Thyroid gland (tissue), 4 donors: ENCODE measurements around the gene ARMCX2. TPM values are rescaled to one million over a fixed set of nuclear protein-coding genes. Genes with fewer than 3 reads are reported as not detected.

Experiments used
- DNase-seq, 2 donors: peaks; one replicate each; pipeline ENCODE4 v3.0.0-alpha.2; 2019
- H3K27ac ChIP-seq, 3 donors: fragments of 200-600 bp; sonication (generic); 1 replicate in 2 of 3; 2 replicates in 1 of 3; pipeline ENCODE4 v1.5.1; 2016 to 2019; ENCODE audit warnings: mild to moderate bottlenecking in 1 of 3, moderate library complexity in 1 of 3
- H3K27me3 ChIP-seq: fragments of 200-600 bp; sonication (generic); one replicate; pipeline ENCODE4 v1.5.1; 2019
- H3K36me3 ChIP-seq, 2 donors: fragments of 200-600 bp; sonication (generic); one replicate each; pipeline ENCODE4 v1.5.1; 2016 to 2019
- H3K4me1 ChIP-seq, 2 donors: fragments of 200-600 bp; sonication (generic); one replicate each; pipeline ENCODE4 v1.5.1; 2017 to 2019
- H3K4me3 ChIP-seq, 3 donors: fragments of 200-600 bp; sonication (generic); replicated peaks in 1 of 3; 1 replicate in 2 of 3; 2 replicates in 1 of 3; pipeline ENCODE4 v1.5.1; 2016; ENCODE audit warnings: mild to moderate bottlenecking in 1 of 3
- H3K9me3 ChIP-seq: fragments of 200-600 bp; sonication (generic); one replicate; pipeline ENCODE4 v1.5.1; 2017
- POLR2A ChIP-seq, 2 donors: fragments of 450-650 bp; IDR thresholded peaks; one replicate each; pipeline ENCODE4 v1.6.1; 2017; ENCODE audit warnings: antibody characterized with exemption in 2 of 2, mild to moderate bottlenecking in 2 of 2, moderate library complexity in 1 of 2
- WGBS, 2 donors: methylation state at CpG; one replicate each; pipeline ENCODE4 v1.1.5; 2017; 5-methylcytosine and 5-hydroxymethylcytosine counted together
- intact Hi-C: fragments of 100-400 bp; cut with DNase I; formaldehyde crosslinking; loops from one replicate; pipeline ENCODE4 v1.15.1; 2023
- total RNA-seq, 4 donors: library from RNA; depleted of rRNA; stranded (reverse); fragments of >200 nt; gene quantifications; one replicate each; pipeline ENCODE4 v1.2.3, GENCODE V29; 2016
- TF ChIP-seq, protein P1 (sequence below), 6 experiments: fragments of 200-600 bp in 3 of 6; fragments of 450-650 bp in 3 of 6; sonication (generic) in 3 of 6; IDR thresholded peaks; one replicate each; pipeline ENCODE4 v1.5.1; 2016 to 2019; ENCODE audit warnings: antibody characterized with exemption in 6 of 6, mild to moderate bottlenecking in 2 of 6, inconsistent platforms in 1 of 6, moderate library complexity in 1 of 6

ARMCX2 gene
- 100 to 1,000 TPM in 2 of 4 donors, 10 to 100 TPM in 2; 58.9 to 118 (median 106) TPM for total RNA-seq

DNA sequence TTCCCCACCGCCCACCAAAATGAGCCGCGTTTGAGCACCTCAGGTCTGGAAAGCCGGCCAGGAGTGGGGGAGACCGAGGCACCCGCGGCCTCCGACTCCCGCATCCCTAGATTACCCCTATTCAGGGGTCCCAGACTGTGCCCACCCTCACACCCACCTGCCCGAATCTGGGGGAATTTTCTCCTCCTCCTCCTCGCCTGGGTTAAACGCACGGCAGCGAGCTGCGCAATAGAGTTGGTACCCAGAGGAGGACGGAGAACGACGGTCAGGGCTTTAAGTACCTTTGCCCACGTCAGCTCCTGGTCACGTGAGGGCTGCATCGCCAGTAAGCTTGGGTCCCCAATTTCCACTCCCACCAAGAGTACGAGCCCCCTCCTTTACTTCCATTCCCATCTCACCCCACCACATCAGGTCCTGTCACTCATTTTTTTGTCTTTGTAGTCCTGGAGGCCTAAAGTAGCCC lies at the start of gene ARMCX2:
ARMCX2 (minus strand) TSS at position 250 of the 463 bp plus-strand sequence. CDS start 2,262 bp downstream, outside the sequence.
- DNase-seq: peak; percentile 70
- intact Hi-C loops: no loop called here
- Histone ChIP-seq H3K4me1 (no peaks in the 10 kb centered on the region), H3K27ac (peak within 1 kb of the TSS; percentile 57 to 75 (median 61)), H3K9me3 (no peaks in the 10 kb centered on the region), H3K27me3 (no peaks in the 10 kb centered on the region), H3K4me3 (peak within 1 kb of the TSS; percentile 26 to 45 (median 27)), H3K36me3 (peaks cover 0 to 9% of the 10 kb centered on the region in 2 donors)
- WGBS, 2 donors: 2% methylated on average over 15 to 19 of the region's 22 CpGs
- TF ChIP-seq POLR2A (IDR thresholded peaks at IDR 0.05): peak in 1 of 2 donors; percentile 87
- TF ChIP-seq, protein P1, sequence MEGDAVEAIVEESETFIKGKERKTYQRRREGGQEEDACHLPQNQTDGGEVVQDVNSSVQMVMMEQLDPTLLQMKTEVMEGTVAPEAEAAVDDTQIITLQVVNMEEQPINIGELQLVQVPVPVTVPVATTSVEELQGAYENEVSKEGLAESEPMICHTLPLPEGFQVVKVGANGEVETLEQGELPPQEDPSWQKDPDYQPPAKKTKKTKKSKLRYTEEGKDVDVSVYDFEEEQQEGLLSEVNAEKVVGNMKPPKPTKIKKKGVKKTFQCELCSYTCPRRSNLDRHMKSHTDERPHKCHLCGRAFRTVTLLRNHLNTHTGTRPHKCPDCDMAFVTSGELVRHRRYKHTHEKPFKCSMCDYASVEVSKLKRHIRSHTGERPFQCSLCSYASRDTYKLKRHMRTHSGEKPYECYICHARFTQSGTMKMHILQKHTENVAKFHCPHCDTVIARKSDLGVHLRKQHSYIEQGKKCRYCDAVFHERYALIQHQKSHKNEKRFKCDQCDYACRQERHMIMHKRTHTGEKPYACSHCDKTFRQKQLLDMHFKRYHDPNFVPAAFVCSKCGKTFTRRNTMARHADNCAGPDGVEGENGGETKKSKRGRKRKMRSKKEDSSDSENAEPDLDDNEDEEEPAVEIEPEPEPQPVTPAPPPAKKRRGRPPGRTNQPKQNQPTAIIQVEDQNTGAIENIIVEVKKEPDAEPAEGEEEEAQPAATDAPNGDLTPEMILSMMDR (IDR thresholded peaks at IDR 0.05): no peak

DNA sequence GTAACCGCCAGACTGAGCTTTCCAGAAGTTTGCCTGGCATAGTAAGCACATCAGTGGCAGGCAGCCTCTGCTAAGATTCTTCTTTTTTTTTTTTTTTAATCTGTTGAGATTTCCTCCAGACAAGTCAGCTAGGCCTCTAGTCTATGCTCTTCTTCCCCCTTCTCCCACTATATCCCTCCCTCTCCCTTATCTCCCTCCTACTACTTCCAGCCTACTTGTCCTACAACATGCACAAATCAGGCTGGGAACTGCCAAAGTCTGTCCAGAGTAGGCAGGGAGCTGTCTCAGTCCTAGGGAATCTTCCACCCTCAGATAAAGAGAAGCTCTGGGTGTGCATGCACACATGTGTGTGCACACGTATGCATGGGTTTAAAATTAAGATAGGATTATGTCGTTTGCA lies 49.7 kb upstream of the ARMCX2 start:
- WGBS, 2 donors: 94 to 97% methylated on average over 3 of the region's 3 CpGs
- DNase-seq: no peak
- Histone ChIP-seq H3K27ac (no peak overlapping the region), H3K9me3 (no peaks in the 10 kb centered on the region), H3K27me3 (no peaks in the 10 kb centered on the region), H3K4me3 (no peak overlapping the region), H3K36me3 (no peaks in the 10 kb centered on the region), H3K4me1 (no peaks in the 10 kb centered on the region)
- intact Hi-C loops: no loop called here
- TF ChIP-seq POLR2A (IDR thresholded peaks at IDR 0.05): no peak
- TF ChIP-seq, protein P1 (IDR thresholded peaks at IDR 0.05): no peak

DNA sequence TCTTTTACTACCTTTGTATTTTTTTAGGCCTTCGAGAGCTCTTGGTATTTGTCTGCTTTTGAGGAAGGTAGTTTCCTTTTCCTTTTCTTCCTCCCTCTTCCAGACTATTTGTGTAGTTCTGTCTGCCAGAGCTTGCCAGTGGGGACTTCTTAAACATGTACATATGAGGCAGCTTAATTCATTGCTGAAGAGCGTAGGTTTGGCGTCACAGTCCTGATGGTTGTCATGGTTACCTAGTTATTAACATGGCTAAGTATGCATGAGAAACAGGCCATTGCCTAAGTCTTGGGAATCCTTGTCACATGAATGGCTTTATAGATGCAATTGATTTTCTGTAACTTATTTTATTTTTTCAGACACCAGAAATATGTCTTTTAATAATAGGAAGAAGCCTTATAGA lies 48.5 kb upstream of the ARMCX2 start:
- Histone ChIP-seq H3K4me1 (no peaks in the 10 kb centered on the region), H3K9me3 (no peaks in the 10 kb centered on the region), H3K27ac (peak overlapping the region in 1 of 3 donors; percentile 1), H3K27me3 (no peaks in the 10 kb centered on the region), H3K4me3 (no peak overlapping the region), H3K36me3 (no peaks in the 10 kb centered on the region)
- intact Hi-C loops: no loop called here
- peak in 1 of 2 donors; percentile 3 for DNase-seq
- TF ChIP-seq, protein P1 (IDR thresholded peaks at IDR 0.05): no peak
- no peak for TF ChIP-seq POLR2A (IDR thresholded peaks at IDR 0.05)
- 15 to 35% methylated on average over 3 of the region's 3 CpGs for WGBS, 2 donors

DNA sequence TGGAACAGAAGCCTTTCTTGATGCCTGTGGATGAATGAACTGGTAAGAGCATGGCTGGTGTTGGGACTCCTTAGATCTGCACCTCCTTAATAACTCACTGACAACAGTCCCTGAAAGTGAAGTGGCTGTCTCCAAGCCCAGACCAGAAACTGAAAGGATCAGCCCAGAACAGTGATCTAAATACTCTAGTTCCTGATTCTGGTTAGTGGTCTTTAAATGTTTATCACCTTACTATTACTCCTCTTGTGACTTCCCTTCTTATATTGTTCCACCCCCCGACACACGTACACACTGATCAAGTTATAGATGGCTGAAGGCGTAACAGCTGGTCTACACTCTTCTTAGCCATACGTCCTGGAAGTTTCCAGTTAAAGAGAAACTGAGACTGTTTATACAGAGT lies 33.8 kb upstream of the ARMCX2 start:
- WGBS, 2 donors: 79 to 80% methylated on average over 4 of the region's 4 CpGs
- no peak for DNase-seq
- intact Hi-C loops: no loop called here

DNA sequence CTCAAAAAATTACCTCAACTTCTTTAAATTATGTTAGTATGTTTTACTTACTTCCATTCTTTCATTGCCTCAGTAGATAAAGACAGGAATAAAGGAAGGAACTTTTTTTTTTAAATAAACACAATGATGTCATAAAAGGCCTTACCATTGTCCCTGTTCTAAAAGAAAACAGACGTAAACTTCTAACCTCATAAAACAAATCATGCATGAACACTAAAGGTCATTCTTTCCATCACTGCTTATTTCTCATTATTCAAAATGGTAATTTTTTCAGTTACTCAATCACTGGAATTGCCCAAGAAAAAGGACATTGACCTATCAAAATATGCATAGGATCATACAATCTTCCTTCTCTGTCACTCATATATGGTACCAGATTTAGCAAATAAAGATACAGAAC lies 32.2 kb upstream of the ARMCX2 start:
- no peak for DNase-seq
- intact Hi-C loops: no loop called here
- no peak for TF ChIP-seq POLR2A (IDR thresholded peaks at IDR 0.05)
- TF ChIP-seq, protein P1 (IDR thresholded peaks at IDR 0.05): no peak
- no peak overlapping the region for H3K27ac ChIP-seq
- WGBS, 2 donors: 63 to 73% methylated on average over 1 of the region's 1 CpG
- no peak overlapping the region for H3K4me3 ChIP-seq
- no peaks in the 10 kb centered on the region for H3K9me3 ChIP-seq
- H3K36me3 ChIP-seq: no peaks in the 10 kb centered on the region
- no peaks in the 10 kb centered on the region for H3K27me3 ChIP-seq
- H3K4me1 ChIP-seq: peaks cover 0 to 5% of the 10 kb centered on the region in 2 donors

More for the DNA sequence above, 33.8 kb upstream of the ARMCX2 start:
- H3K4me1 ChIP-seq: peaks cover 0 to 5% of the 10 kb centered on the region in 2 donors
- no peak overlapping the region for H3K4me3 ChIP-seq
- H3K27me3 ChIP-seq: no peaks in the 10 kb centered on the region
- no peak for TF ChIP-seq POLR2A (IDR thresholded peaks at IDR 0.05)
- TF ChIP-seq, protein P1 (IDR thresholded peaks at IDR 0.05): no peak
- no peaks in the 10 kb centered on the region for H3K9me3 ChIP-seq
- no peaks in the 10 kb centered on the region for H3K36me3 ChIP-seq
- H3K27ac ChIP-seq: no peak overlapping the region
